DMS 273 treated with DMSO at 0.1 percent for 48 hours (cell line): ENCODE measurements around the gene TPRG1.
"Not testable (repeated sequence)": the region's sequence is repeated elsewhere in the genome, so short reads cannot be mapped to it uniquely, and the experiment has no call there.

ENCODE experiments used
- DNase-seq: peaks from one replicate; lab custom pipeline; 2025; lab: John Stamatoyannopoulos, UW

The TPRG1 gene

GRCh38 chr3:189312866-189313265 lies 141.1 kb downstream of the TPRG1 start:
- no peak for DNase-seq

GRCh38 chr3:189316296-189317019 lies 144.7 kb downstream of the TPRG1 start:
- no peak for DNase-seq

- no peak for DNase-seq
Measured at GRCh38 chr3:189317911-189318310, 146.1 kb downstream of the TPRG1 start.

GRCh38 chr3:189320511-189320910 lies 148.7 kb downstream of the TPRG1 start:
- DNase-seq = no peak

- no peak for DNase-seq
Measured at GRCh38 chr3:189322339-189322738, 150.6 kb downstream of the TPRG1 start.

- no peak for DNase-seq
Measured at GRCh38 chr3:189324538-189325138, 152.9 kb downstream of the TPRG1 start.

- DNase-seq = no peak
Measured at GRCh38 chr3:189325454-189325853, 153.7 kb downstream of the TPRG1 start.

GRCh38 chr3:189329630-189330029 lies 157.9 kb downstream of the TPRG1 start:
- not testable (repeated sequence) for DNase-seq

GRCh38 chr3:189330066-189330465 lies 158.3 kb downstream of the TPRG1 start:
- no peak for DNase-seq

GRCh38 chr3:189331002-189331418 lies 159.2 kb downstream of the TPRG1 start:
- DNase-seq = no peak

GRCh38 chr3:189334064-189334920 lies 162.5 kb downstream of the TPRG1 start:
- DNase-seq = no peak

GRCh38 chr3:189337673-189338091 lies 165.9 kb downstream of the TPRG1 start:
- DNase-seq = no peak

- DNase-seq = no peak
Measured at GRCh38 chr3:189338366-189338765, 166.6 kb downstream of the TPRG1 start.

GRCh38 chr3:189339996-189340395 lies 168.2 kb downstream of the TPRG1 start:
- no peak for DNase-seq

GRCh38 chr3:189340680-189341460 lies 169.1 kb downstream of the TPRG1 start:
- no peak for DNase-seq

- no peak for DNase-seq
Measured at GRCh38 chr3:189342811-189343210, 171.0 kb downstream of the TPRG1 start.

GRCh38 chr3:189344996-189345395 lies 173.2 kb downstream of the TPRG1 start:
- no peak for DNase-seq

- no peak for DNase-seq
Measured at GRCh38 chr3:189349772-189350171, 178.0 kb downstream of the TPRG1 start.

- no peak for DNase-seq
Measured at GRCh38 chr3:189353318-189353965, 181.7 kb downstream of the TPRG1 start.

GRCh38 chr3:189353988-189354889 lies 182.5 kb downstream of the TPRG1 start:
- no peak for DNase-seq
